EL (cell line): ENCODE measurements around the gene BTLA.
"Not testable (repeated sequence)": the region's sequence is repeated elsewhere in the genome, so short reads cannot be mapped to it uniquely, and the experiment has no call there.

Experiments
- DNase-seq: peaks from one replicate; pipeline ENCODE4 v3.0.0-alpha.2; 2016

Gene BTLA

DNA sequence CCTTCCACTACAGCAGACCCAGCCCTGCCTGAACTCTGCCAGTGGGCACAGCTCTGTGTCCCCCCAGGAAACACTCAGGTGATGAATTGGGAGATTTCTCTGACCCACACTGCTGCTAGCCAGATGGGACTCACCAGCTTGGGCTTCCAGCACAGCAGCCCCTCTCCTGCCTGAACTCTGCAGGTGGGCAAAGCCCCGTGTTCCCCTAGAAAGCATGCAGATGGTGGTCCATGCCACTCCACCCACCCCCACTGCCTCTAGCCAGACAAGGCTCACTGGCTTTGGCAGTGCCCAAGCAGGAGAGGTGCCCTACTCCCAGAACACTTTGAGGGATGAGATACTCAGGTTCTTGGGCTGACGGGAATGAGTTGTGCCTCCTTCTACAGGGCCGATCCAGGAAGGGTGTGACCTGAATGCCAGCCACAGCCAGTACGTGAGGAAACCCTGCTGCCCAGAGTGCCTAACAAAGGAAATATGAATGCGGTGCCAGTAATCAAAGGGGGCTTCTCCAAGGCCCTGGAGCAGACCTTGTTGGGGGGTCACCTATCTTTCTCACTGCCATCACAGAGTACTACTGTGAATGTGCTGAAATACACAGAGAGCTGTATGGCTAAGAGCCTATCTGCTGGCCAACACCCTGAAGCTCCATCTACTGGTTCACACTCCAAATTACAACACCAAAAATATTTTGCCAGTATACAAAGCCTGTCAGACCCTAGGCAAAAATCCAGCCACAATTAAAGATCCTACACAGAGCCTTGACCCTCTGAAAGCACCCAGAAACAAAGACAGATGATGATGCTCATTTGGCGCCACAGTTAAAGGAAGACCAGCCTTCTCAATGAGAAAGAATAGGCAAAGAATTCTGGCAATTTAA lies 61.9 kb downstream of the BTLA start:
- peak; percentile 39 for DNase-seq

GRCh38 chr3:112429960-112430359 lies 69.3 kb downstream of the BTLA start:
- no peak for DNase-seq

GRCh38 chr3:112427123-112427522 lies 72.1 kb downstream of the BTLA start:
- DNase-seq, result no peak

DNA sequence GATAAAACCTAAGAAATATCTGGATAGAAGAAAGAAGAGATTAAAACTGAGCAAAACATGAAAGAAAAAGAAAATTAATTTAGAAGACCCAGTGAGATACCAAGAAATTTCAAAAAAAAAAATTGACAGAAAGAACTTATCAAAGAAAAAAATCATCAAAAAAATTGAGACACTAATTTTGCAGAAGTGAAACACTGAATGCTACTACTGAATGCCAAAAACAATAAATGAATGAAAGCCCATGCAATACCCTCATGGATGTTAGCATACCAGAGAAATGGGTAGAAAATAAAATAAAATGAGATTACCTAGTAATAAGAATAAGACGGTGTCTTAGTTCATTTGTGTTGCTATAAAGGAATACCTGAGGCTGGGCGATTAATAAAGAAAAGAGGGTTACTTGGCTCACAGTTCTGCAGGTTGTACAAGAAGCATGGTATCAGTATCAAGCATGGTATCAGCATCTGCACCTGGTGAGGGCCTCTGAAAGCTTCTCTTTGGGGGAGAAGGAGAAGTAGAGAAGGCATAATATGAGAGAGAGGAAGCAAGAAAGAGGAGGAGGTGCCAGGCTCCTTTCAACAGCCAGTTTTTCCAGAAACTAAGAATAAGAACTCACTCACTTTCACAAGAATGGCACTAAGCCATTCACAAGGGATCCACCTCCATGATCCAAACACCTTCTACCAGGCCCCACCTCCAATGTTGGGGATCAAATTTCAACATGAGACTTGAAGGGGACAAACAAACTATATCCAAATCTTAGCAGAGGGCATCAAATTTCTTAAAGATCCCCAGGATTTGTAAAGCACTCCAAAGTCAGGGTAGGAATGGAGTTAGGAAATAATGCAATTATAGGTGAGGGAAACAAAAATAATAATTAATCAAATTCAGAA lies 73.2 kb downstream of the BTLA start:
- DNase-seq, result no peak

DNA sequence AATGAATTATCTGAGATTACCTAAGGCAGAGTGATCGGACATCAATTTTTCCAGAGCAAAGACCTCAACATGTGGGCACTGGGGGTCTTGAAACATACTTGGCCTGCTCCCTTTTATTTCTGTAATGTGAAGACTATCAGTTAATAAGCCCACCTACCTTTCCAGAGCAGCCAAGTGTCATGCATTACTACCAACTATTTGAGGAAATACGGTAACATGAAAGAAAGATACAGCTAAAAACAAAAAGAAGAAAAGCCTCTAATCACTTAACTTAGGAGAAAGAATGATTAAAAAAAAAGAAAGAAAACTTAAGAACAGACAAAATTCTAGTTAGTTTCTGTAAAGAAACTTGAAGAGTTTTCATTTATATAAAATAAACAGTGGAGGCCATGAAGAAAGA lies 73.9 kb downstream of the BTLA start:
- no peak for DNase-seq

GRCh38 chr3:112424394-112424793 lies 74.9 kb downstream of the BTLA start:
- DNase-seq, result no peak

GRCh38 chr3:112422921-112423320 lies 76.4 kb downstream of the BTLA start:
- not testable (repeated sequence) for DNase-seq

DNA sequence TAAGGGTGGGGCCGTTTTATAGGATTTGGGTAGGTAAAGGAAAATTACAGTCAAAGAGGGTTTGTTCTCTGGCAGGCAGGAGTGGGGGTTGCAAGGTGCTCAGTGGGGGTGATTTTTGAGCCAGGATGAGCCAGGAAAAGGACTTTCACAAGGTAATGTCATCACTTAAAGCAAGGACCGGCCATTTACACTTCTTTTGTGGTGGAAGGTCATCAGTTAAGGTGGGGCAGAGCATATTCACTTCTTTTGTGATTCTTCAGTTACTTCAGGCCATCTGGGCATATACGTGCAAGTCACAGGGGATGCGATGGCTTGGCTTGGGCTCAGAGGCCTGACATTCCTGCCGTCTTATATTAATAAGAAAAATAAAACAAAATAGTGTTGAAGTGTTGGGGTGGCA lies 80.7 kb downstream of the BTLA start:
- DNase-seq, result not testable (repeated sequence)

- no peak for DNase-seq
These were observed 81.5 kb downstream of the BTLA start for GRCh38 chr3:112417696-112418318.

DNA sequence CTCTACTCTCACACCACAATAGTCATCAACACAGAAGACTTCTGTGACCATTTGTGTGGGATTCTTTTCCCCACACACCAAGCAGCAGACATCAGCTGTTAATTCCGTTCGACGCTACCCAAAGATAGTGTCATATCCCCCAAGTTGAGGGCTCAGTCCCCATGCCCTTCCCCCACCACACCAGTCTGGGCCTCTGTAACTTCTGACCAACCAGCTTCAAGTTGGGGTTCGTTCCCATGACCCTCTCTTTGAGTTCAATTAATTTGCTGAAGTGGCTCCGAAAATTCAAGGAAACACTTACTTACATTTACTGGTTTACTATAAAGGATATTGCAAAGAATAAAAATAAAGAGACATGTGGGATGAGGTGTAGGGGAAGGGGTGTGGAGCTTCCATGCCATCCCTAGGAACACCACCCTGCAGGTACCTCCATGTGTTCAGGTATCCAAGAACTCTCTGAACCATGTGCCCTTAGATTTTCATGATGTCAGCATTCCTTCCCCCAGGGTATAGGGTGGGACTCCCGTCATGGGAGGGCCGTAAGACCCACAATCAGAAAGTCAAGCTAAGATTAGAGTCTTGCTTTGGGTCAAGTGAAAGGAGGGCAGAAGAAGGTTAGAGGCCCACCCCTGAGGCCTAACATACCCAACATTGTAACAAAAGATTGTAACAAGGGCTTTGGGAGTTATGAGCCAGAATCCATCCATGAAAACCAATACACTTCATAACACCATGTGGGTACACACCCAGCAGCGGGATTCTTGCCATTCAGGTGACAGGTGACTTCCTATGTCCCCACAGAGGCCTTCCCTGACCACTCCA lies 82.7 kb downstream of the BTLA start:
- DNase-seq, result no peak

- no peak for DNase-seq
These were observed 83.9 kb downstream of the BTLA start for GRCh38 chr3:112415390-112415789.
